GM12873 (cell line): ENCODE data around the gene NSRP1.

Experiments used
- TF ChIP-seq, protein P1 (sequence below): IDR thresholded peaks from 2 replicates; pipeline ENCODE4 v1.5.1; 2012; ENCODE audit warnings: low read depth, mild to moderate bottlenecking, moderate library complexity, low read length, control low read depth; ENCODE audit not compliant: insufficient read depth; ENCODE audit errors: missing control alignments

The NSRP1 gene

DNA sequence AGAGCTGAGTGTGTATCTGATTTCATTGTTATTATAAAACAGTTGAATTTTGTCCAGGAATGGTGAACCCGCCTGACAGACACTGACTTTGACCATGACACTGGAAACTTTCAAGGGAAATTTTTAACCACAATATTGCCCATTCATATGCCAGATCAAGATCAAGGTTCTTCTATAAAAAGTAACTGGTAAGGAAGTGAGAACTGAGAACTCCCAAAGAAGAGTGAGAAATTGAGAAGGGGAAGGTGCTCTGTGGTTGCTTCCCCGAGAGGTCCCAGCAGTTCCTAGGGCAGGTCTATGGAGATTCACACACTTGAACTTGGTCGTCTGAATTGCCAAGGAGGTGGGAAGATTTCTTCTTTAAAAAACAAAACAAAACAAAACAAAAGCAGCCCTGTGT, 91.6 kb downstream of the NSRP1 start:
- TF ChIP-seq, protein P1, sequence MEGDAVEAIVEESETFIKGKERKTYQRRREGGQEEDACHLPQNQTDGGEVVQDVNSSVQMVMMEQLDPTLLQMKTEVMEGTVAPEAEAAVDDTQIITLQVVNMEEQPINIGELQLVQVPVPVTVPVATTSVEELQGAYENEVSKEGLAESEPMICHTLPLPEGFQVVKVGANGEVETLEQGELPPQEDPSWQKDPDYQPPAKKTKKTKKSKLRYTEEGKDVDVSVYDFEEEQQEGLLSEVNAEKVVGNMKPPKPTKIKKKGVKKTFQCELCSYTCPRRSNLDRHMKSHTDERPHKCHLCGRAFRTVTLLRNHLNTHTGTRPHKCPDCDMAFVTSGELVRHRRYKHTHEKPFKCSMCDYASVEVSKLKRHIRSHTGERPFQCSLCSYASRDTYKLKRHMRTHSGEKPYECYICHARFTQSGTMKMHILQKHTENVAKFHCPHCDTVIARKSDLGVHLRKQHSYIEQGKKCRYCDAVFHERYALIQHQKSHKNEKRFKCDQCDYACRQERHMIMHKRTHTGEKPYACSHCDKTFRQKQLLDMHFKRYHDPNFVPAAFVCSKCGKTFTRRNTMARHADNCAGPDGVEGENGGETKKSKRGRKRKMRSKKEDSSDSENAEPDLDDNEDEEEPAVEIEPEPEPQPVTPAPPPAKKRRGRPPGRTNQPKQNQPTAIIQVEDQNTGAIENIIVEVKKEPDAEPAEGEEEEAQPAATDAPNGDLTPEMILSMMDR: no peak

DNA sequence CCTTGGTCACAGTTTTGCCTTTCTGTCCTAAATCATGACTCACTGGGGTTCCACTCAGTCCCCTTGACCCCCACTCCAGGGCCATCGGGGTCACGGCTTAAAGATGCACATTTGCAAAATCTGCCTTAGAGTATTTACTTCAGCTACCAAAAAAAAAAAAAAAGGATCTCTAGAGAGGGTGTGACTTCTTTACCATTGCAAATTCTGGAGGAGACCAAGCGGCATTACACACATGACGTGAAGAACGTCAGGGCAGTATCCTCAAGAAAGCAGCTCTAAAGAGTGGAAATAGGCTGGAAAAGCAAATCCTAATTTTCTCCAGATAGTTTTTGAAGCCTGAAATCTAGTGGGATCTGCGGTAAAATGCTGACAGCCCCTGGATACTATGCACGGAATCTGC, 93.3 kb downstream of the NSRP1 start:
- TF ChIP-seq, protein P1: no peak

DNA sequence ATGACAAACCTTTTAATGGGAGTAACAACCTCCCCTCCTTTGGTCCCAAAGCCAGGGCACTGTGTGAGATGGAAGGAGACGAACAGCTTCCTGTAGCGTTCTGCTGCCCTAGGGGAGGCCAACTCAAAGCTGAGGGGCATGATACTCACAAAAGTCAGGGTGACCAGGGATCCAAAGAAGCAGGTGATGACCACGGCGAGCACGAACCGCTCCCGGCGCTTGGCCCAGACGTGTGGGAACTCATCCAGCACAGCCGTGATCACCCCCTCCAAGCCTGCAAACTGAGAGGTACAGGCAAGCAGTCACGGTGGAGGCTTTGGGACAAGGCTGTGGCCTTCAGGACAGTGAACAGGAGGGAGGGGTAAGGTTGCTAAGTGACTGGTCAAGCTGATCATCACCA, 93.8 kb downstream of the NSRP1 start:
- TF ChIP-seq, protein P1: no peak

DNA sequence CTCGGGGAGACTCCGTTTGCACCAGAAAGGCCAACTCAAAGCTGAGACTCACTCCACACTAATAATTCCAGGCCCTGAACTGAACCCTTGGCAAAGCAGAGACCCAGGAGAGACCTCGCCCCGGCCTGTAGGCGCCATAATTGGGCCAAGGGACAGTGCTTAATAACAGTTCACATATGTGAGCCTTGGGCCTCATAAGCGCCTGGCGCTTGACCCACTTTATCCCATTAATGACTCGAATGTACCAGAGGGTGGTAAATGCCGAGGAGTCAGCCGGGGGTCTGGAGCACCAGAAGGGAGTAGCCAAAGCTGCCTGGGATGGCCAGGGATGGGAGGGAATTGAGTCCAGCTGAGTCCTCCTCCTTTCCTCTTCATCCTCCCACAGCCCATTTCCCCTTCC, 94.3 kb downstream of the NSRP1 start:
- TF ChIP-seq, protein P1: no peak

DNA sequence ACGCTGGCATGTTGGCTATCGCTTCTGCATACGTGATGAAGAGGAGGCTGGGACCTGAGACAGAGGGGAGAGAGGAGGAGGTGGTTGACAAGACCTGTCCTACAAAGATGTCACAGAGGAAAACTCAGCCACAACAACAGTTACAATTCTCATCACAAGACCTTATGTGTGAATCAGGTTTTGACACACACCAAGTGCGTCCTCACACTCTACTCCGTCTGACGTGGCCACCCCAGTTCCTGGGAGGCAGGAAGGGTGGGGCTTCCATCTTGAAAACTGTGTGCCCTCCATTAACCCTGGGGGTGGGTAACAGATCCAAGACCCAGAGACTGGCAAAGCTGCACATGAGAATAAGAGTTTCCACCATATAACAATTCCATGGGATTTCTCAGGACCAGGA, 94.8 kb downstream of the NSRP1 start:
- TF ChIP-seq, protein P1: no peak

DNA sequence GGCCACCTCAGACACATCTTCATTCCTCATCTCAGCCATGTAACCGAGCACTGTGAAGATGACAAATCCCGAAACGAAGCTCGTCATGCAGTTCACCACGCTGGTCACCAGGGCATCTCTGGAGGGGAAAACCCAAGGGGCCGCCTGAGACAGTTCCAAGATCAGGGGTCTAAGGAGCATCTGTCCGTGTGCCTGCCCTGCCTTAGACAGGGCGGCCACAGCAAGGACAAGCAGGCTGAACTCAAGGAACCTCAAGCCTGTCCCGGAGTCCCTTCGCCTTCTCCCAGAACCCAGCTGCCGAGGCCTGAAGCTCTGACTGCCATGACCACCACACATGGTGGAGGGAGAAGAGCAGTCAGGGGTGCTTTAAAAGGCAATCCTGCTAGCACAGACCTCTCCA, 96.1 kb downstream of the NSRP1 start:
- TF ChIP-seq, protein P1: peak; percentile 56

DNA sequence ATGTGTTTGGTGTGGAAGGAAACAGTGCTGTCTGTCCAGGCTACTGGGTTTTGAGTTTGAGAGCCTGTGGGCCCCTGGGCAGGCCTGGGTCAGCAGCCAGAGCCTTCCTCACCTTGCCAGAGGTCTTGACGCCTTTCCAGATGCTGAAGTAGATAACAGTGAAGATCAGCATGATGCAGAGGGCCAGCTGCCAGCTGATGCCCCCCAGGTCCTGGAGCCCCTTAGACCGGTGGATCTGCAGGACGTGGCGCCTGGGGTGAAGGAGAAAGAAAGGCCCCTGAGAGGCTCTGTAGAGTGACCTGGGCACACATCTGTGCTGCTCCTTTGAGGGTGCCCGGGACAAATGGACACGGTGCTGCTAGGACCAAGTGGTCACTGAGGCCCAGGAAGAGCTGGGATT, 100.4 kb downstream of the NSRP1 start:
- TF ChIP-seq, protein P1: no peak
